Measurements from ENCODE around the gene PEMT.

DNA sequence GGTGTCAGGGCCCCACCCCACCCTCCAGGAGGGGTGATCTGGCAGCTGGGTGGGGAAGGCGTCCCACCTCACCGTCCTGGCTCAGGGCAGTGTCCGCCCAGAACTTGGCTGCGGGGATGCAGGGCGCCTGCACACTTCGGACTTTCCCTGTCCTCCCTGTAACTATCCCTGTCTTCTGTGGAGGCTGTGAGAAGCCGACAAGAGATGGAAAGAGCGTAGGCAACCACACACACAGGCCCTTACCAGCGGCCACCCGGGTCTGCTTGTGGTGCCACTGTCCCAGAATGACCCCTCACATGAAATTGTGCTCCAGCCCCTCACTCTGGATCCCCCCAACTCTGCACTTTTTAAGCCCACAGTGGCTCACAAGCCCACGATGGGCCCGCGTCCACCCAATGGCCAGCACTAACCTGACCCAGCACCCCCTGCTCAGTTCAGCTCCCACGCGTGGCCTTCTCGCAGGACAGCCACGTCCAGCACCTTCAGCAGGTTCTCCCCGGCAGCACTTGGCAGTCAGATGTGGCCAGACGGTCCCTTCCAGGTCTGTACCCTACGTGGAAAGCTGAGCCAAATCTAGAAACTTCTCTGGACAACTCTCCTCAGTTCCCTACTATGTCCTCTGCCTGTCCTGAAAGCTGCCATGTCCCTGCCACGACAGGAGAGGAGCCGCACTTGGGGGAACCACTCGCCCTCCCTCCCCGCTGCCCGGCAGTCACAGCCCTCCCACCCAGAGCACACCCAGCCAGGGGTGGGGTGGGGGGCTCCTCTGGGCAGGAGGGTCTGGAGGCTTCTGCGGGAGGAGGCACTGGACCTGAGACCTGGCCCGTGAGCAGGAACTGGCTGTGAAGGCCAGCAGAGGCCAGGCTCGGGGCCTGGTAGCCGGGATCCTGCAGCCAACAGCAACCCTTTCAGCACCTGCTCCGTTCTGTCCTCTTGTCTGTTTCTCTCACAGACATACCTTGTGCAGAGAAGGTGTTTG is 38.0 kb downstream of the PEMT start:
- TF ChIP-seq EZH2 (IDR thresholded peaks at IDR 0.05; ENCODE audit: low read length, unreplicated experiment), result no peak
- TF ChIP-seq, protein P1, sequence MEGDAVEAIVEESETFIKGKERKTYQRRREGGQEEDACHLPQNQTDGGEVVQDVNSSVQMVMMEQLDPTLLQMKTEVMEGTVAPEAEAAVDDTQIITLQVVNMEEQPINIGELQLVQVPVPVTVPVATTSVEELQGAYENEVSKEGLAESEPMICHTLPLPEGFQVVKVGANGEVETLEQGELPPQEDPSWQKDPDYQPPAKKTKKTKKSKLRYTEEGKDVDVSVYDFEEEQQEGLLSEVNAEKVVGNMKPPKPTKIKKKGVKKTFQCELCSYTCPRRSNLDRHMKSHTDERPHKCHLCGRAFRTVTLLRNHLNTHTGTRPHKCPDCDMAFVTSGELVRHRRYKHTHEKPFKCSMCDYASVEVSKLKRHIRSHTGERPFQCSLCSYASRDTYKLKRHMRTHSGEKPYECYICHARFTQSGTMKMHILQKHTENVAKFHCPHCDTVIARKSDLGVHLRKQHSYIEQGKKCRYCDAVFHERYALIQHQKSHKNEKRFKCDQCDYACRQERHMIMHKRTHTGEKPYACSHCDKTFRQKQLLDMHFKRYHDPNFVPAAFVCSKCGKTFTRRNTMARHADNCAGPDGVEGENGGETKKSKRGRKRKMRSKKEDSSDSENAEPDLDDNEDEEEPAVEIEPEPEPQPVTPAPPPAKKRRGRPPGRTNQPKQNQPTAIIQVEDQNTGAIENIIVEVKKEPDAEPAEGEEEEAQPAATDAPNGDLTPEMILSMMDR (conservative IDR thresholded peaks at IDR 0.05; ENCODE audit: low read depth, low read length), result no peak

Data from PC-3 (cell line).